ENCODE results near the gene ERRFI1.

Gene ERRFI1

DNA sequence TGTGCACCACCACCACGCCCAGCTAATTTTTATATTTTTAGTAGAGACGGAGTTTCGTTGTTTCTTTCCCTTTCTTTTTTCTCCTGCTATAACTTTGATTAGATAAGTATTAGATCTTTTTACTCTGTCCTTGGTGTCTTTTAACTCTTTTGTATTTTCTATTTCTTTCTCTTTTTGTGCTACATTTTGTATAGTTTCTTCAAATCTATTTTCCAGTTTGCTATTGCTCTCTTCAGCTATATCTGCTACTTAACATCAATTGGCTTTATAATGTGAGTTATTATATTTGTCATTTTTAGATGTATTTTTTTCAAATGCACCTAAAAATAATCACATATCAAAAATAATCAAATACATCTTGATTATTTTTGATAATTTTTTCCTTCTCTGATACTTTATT is 16.0 kb upstream of the ERRFI1 start:
- DNase-seq: no peak

DNA sequence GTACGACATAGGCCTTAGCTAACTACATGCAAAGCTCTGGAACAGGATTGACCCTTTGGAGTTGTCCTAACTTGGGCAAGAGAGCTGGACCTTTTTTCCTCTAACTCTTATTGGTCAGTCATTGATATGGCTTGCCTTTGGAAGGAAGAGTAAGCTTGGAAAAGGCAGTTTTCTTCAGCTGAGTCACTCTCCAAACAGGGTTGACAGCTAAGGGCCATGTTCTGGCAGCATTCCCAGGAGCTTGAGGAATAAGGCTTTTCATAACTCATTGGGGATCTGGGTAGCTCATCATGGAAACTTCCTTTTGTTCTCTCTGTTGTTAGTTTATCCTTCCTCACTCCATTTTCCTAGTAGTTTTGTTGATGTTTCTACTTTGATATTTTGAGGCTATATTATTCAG is 14.5 kb upstream of the ERRFI1 start:
- peak; percentile 82 for DNase-seq

DNA sequence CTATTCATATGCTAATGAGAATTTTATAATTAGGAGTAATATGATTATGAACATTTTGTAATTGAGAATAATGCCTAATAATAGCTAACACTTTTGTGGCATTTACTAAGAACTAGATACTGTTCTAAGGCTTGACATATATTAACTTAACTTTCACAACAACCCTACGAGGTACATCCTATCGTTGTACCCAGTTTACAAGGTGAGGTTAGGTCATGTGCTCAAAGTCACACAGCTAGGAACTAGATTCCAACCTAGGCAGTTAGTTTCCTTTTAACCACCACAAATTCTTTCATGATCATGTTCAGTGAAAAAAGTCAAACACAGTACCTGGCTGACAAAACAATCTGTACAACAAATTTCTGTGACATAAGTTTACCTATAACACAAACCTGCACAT is 13.0 kb upstream of the ERRFI1 start:
- DNase-seq: no peak

- no peak for DNase-seq
These were observed 9.2 kb upstream of the ERRFI1 start for GRCh38 chr1:8035289-8035688.

GRCh38 chr1:8033322-8033721 is 7.2 kb upstream of the ERRFI1 start:
- DNase-seq: no peak

DNA sequence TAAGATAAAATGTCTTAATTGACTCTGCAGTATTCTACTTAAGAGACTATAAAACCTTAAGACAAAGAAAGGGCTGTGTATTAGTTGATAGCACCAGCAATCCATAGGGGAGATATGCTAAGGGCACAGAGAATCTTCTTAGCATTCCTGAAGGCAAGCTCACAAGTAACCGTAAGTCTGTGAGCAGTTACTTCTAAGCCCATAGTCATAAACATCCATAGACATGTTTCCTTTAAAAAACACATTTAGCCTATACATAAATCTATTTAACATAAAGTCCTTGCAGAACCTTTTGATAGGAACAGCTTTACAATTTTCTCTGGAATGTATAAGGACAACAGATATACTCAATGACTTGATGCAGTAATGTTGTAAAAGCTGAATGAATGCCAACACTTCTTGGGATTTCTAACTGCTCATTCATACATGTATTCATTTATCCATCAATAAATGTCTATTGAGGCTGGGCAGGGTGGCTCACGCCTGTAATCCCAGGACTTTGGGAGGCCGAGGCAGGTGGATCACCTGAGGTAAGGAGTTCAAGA is 6.3 kb upstream of the ERRFI1 start:
- DNase-seq: no peak

DNA sequence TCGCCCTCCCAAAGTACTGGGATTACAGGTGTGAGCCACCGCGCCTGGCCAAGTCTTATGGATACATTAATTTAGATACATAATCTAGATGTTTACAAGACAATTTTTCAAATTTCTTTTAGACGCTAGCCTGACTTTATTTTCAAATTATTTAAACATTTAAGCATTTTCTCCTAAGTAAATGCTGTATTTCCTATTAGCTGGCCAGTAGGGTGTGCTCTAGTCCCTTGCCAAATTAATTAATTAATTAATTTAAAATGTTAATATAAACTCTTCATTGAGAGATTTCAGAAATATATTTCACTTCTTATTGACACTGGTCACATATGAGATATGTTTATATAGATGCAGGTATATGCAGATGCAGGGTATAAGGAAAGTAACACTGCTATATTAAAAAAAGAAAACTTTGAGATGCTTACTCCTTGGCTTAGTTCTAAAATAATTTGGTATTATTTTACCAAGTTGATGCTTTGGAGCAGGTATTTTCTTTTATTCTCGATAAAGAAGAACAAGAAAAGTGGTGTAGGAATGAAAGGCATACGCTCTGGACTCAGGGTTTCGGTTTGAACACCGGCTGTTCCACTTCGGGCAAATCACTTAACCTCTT is 5.2 kb upstream of the ERRFI1 start:
- DNase-seq: peak; percentile 76

DNA sequence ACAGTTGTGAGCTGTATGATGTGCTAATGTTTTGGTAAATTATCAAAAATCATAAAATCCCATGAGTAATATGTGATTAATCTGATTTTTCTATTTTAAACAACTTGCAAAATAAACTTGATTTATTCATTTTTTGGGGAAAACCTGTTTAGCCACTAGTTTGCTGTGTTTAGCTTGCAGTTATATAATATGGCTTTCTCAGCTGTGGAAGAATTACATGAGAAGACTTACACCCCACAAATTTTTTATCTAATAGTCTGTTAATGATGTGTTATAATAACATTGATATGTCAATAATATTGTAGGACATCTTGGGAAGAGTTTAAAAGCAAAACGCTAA is 2.4 kb upstream of the ERRFI1 start:
- DNase-seq: no peak

DNA sequence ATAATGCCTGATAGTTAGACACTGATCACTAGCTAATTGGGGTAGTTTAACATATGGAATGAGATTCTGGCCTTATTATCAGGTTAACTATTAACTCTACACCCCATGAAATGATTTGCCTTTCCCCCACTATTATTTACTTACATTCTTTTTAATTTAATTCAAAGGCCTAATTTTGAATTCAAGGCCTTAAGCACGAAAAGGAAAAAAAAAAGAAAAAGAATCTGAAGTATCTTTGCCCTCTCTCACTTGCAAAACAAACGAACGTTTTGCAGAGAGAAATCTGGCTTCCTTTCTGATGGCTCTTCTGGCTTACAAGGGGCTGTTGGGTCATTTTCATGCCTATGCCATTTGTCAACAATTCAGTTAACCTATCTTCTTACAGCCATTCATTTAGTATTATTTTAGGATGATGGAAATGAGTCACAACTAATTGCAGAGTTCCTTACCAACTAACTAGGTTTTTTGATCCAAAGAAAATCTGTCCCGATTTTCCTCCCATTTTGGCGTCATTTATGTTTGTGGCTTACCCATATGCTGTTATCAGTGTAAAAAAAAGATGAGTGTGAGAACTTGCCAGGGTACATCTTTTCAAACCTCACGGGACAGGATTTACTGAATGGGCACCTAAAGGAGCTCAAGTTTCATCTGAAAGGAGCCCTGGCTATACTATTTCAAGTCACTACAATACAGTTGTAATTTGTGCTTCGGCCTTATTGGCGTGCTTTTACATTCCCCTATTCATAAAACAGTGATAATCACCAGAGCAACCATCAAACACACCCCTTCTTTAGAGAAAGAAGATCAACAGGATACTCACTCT is 1.9 kb upstream of the ERRFI1 start:
- DNase-seq: peak; percentile 40

GRCh38 chr1:8026976-8027747 is 1.1 kb upstream of the ERRFI1 start:
- no peak for DNase-seq

DNA sequence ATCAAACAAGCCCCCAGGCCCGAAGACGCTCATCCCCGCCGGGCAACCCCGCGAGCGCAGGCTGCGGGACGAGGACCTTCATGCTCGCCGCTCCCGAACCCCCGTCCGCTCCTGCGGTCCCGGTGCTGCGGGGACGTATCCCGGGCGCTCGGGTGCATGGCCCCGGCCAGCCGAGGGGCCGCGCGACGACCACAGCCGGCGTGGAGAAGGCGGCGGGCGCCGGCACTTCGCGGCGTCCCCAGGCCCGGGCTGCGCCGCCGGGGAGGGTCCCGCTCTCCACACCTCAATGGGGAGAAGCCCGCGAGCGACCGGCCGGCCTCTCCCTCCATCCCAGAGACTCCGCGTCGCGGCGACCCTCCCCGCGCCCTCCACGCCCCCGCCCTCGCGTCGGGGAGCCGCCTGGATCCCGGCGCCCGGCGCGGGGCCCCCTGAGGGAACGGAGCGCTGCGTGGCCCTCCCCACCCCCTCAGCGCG is 401 bp downstream of the ERRFI1 start:
- DNase-seq: no peak

DNA sequence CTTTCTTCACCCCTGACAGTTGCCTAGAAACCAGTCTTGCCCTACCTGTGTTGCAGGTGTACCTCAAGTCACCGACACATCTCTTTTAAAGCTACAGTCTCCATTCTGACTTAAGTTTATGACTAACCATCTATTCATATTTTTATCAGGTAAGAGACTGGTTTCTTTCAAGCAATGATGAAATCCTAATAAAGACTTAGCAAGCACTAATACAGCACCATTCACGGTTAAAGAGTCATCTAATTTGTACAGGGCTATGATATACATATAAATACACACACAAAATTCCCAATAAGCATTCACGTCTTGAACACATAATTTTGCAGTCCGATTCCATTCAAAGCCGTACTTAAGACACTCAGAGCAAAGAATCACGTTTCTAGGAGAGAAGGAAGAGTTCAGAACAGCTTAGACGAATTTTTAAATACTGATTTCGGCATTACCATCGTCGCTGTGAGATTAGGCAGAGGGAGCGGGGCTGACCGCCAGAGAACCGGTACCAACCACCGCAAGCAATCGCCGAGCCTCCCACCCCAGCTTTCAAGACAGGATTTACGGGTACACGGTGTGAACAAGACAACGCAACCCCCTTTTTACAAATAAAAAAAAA is 943 bp downstream of the ERRFI1 start:
- peak; percentile 62 for DNase-seq

- no peak for DNase-seq
These were observed 1.8 kb downstream of the ERRFI1 start for GRCh38 chr1:8024329-8024728.

GRCh38 chr1:8023995-8024313 is 2.2 kb downstream of the ERRFI1 start:
- no peak for DNase-seq

GRCh38 chr1:8023287-8023994 is 2.7 kb downstream of the ERRFI1 start:
- no peak for DNase-seq

DNA sequence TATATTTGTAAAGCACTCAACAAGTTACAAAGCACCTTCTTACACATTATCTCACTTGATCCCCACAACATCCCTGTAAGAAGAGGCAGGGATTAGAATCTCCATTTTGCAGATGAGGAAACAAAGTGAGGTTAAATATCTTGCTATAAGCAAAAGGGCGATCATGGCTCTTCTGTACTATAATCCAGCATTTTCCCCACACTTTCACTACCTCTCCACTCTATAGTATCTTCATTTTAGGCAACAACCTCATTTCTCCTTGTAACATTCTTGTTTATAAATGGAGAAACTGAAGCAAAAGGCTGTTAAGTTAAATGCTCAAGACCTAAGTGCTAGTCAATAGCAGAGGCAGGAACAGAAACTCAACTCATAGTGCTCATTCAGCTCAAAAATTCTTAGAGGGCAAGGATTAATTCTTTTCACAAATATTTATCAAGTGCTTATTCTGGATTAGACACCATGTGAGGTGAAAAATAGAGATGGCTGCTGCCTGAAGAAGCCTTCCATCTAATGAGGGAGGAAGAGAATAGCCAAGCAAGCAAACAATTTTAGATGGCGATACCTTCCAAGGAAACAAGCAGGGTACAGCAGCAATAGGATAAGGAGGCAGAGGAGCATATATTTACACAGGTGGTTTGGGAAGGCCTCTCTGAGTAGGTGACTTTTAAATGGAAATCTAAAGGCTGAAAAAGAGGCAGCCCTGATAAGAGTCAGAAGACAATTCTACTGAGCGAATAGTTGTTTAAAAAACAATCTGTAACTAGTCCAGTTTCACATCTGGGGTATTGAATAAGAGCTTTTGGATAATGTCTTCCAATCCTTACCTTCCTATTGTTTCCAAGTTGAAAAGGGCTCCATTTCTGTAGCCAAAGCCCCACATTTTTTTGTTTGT is 3.5 kb downstream of the ERRFI1 start:
- no peak for DNase-seq

DNA sequence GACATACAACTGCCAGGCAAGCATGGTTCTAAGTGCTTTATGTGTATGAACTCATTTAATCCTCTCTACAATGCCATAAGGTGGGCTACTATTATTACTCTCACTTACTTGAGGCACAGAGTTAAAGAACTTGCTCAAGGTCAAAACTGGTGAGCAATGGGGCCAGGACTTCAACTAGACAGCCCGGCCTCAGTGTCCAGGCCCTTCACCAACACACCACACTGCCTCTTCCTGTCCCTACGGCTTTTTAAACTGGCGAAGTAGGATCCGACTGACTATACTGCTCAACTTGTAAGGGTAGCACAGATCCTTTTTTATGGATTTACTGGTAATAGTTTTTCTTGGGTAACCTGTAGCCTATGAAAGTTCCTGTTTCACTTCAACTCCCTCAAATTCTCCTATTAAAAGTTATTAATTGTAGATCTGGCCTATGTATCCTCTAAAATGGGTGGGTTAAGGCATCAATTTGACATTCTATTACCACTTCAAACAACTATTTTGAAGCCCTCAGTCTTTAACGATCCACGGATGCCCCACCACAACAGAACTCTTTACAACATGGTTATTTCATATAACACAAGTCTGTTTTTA is 4.3 kb downstream of the ERRFI1 start:
- no peak for DNase-seq

DNA sequence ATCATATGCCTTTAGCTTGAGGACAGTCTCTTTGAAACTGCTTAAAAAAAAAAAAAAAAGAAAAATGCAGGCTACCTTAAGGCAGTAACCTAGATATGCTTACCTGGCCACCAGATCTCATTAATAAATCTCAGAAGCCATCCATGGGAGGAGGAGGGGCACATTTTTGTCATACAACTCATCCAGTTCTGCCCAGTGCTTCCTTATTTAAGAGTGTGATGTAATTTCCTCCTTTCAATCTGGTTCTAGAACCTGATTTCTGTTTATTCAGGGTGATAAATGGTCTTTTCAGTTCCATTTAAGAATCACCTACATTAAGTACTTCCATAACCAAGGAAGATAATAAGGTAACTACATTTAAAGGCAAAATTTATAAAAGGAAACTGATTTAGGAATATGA is 6.1 kb downstream of the ERRFI1 start:
- peak; percentile 23 for DNase-seq

GRCh38 chr1:8019229-8019620 is 6.9 kb downstream of the ERRFI1 start:
- no peak for DNase-seq

GRCh38 chr1:8018492-8019228 is 7.4 kb downstream of the ERRFI1 start:
- no peak for DNase-seq

Data from DMS79 treated with DMSO at 0.1 percent for 48 hours (cell line).